Measurements from ENCODE around the gene SLC24A4.

- TF ChIP-seq CTCF (IDR thresholded peaks at IDR 0.05; ENCODE audit: insufficient read depth, low read length) = no peak
- no peak for TF ChIP-seq REST (IDR thresholded peaks at IDR 0.05; ENCODE audit: insufficient replicate concordance, low read depth)
- no peak for TF ChIP-seq POLR2AphosphoS5 (IDR thresholded peaks at IDR 0.05; ENCODE audit: low read depth)
- no peak for TF ChIP-seq GABPA (IDR thresholded peaks at IDR 0.05; ENCODE audit: low read depth)
- TF ChIP-seq SPI1 (IDR thresholded peaks at IDR 0.05; ENCODE audit: borderline replicate concordance, low read depth) = no peak
These were observed 81.5 kb downstream of the SLC24A4 start for GRCh38 chr14:92404421-92404820.
